ENCODE data around the gene MB.
"Not testable (repeated sequence)": the region's sequence is repeated elsewhere in the genome, so short reads cannot be mapped to it uniquely, and the experiment has no call there.

The MB gene

GRCh38 chr22:35617137-35617755 is at the start of gene MB:
Gene MB, minus strand, starts transcription at chr22:35617329. Its CDS starts 72 bp downstream, at chr22:35617257.
- no peaks in the 10 kb centered on the region for H3K9me3 ChIP-seq (ENCODE audit: control insufficient read depth, insufficient read depth, low read depth, low read length)
- ChIA-PET POLR2A (no interaction called here), CTCF (interaction anchor here (0.5 to 1.5 kb wide), 6 partner anchors 9 to 839 kb away, joined by 3 to 4 read pairs (median 4); no protein-coding TSS in a partner anchor)
- H3K36me3 ChIP-seq (ENCODE audit: control insufficient read depth in 2 of 2, insufficient read depth in 1 of 2, low read length in 2 of 2): no peaks in the 10 kb centered on the region
- no peak for TF ChIP-seq ZNF24 (tag by site-specific recombination; IDR thresholded peaks at IDR 0.05)
- TF ChIP-seq ZNF362 (tag by site-specific recombination; IDR thresholded peaks at IDR 0.05): no peak
- H3K27ac ChIP-seq (ENCODE audit: extremely low read depth, low read depth, low read length): no peak within 1 kb of the TSS
- H3K4me3 ChIP-seq (ENCODE audit: low read depth, low read length): no peak within 1 kb of the TSS
- no peaks in the 10 kb centered on the region for H3K4me1 ChIP-seq (ENCODE audit: control insufficient read depth, insufficient read depth, low read length)

GRCh38 chr22:35666699-35667098 is 49.6 kb upstream of the MB start:
- H3K4me3 ChIP-seq (ENCODE audit: low read depth, low read length); H3K4me1 ChIP-seq (ENCODE audit: control insufficient read depth, insufficient read depth, low read length); H3K9me3 ChIP-seq (ENCODE audit: control insufficient read depth, insufficient read depth, low read depth, low read length); POLR2A ChIA-PET; H3K27ac ChIP-seq (ENCODE audit: extremely low read depth, low read depth, low read length); H3K36me3 ChIP-seq (ENCODE audit: control insufficient read depth in 2 of 2, insufficient read depth in 1 of 2, low read length in 2 of 2): not testable (repeated sequence)
- 0 out of 2 replicates have a peak, but pooled peaks have one; percentile 21 for TF ChIP-seq ZNF626 (tag by site-specific recombination; IDR thresholded peaks at IDR 0.05)
- TF ChIP-seq SETDB1 (IDR thresholded peaks at IDR 0.05; ENCODE audit: insufficient read length, low read length): peak; percentile 97
- CTCF ChIA-PET: interaction anchor here (0.9 to 1.6 kb wide), 4 partner anchors 10 to 458 kb away, joined by 3 read pairs; no protein-coding TSS in a partner anchor

- H3K4me1 ChIP-seq (ENCODE audit: control insufficient read depth, insufficient read depth, low read length): no peaks in the 10 kb centered on the region
- CTCF ChIA-PET: interaction anchor here (0.6 to 0.7 kb wide), 2 partner anchors 298 to 403 kb away, joined by 3 read pairs; no protein-coding TSS in a partner anchor
- POLR2A ChIA-PET: no interaction called here
- no peaks in the 10 kb centered on the region for H3K9me3 ChIP-seq (ENCODE audit: control insufficient read depth, insufficient read depth, low read depth, low read length)
- H3K4me3 ChIP-seq (ENCODE audit: low read depth, low read length): no peak overlapping the region
- no peaks in the 10 kb centered on the region for H3K36me3 ChIP-seq (ENCODE audit: control insufficient read depth in 2 of 2, insufficient read depth in 1 of 2, low read length in 2 of 2)
- no peak for TF ChIP-seq ZBTB6 (tag by site-specific recombination; IDR thresholded peaks at IDR 0.05)
- TF ChIP-seq SETDB1 (IDR thresholded peaks at IDR 0.05; ENCODE audit: insufficient read length, low read length): peak; percentile 96
- no peak overlapping the region for H3K27ac ChIP-seq (ENCODE audit: extremely low read depth, low read depth, low read length)
Measured at GRCh38 chr22:35664955-35665587, 47.9 kb upstream of the MB start.

- POLR2A ChIA-PET: no interaction called here
- Histone ChIP-seq H3K4me3 (ENCODE audit: low read depth, low read length) (no peak overlapping the region), H3K27ac (ENCODE audit: extremely low read depth, low read depth, low read length) (no peak overlapping the region), H3K9me3 (ENCODE audit: control insufficient read depth, insufficient read depth, low read depth, low read length) (no peaks in the 10 kb centered on the region), H3K4me1 (ENCODE audit: control insufficient read depth, insufficient read depth, low read length) (no peaks in the 10 kb centered on the region), H3K36me3 (ENCODE audit: control insufficient read depth in 2 of 2, insufficient read depth in 1 of 2, low read length in 2 of 2) (no peaks in the 10 kb centered on the region)
- CTCF ChIA-PET: interaction anchor here (1.7 kb wide), 1 partner anchor 36 kb away, joined by 6 read pairs; no protein-coding TSS in a partner anchor
- no peak for TF ChIP-seq IKZF3 (tag by site-specific recombination; IDR thresholded peaks at IDR 0.05)
- no peak for TF ChIP-seq ZEB2 (tag by site-specific recombination; IDR thresholded peaks at IDR 0.05)
- no peak for TF ChIP-seq ZNF10 (tag by site-specific recombination; IDR thresholded peaks at IDR 0.05)
- TF ChIP-seq ZNF692 (tag by site-specific recombination; IDR thresholded peaks at IDR 0.05): no peak
- no peak for TF ChIP-seq ZSCAN18 (tag by site-specific recombination; IDR thresholded peaks at IDR 0.05)
- no peak for TF ChIP-seq ZSCAN4 (tag by site-specific recombination; IDR thresholded peaks at IDR 0.05)
- no peak for TF ChIP-seq ZNF518A (tag by site-specific recombination; conservative IDR thresholded peaks at IDR 0.05; ENCODE audit: low read depth)
Measured at GRCh38 chr22:35663371-35663770, 46.2 kb upstream of the MB start.

Measured in HEK293 (cell line).